Osteoblast (primary cell): ENCODE results near the gene RADX. TPM values are rescaled to one million over a fixed set of nuclear protein-coding genes. Genes with fewer than 3 reads are reported as not detected.

Experiments
- DNase-seq: peaks from one replicate; pipeline ENCODE4 v3.0.0; 2011; ENCODE audit warnings: low spot score, mixed read lengths; ENCODE audit not compliant: insufficient read length; ENCODE audit errors: missing footprints
- H2AFZ ChIP-seq: 2 replicates; pipeline ENCODE4 v1.6.0; 2011; ENCODE audit warnings: mild to moderate bottlenecking, low read length
- H3K27ac ChIP-seq: 2 replicates; pipeline ENCODE4 v1.5.1; 2011; ENCODE audit warnings: mild to moderate bottlenecking, low read depth, low read length, moderate library complexity
- H3K27me3 ChIP-seq: 2 replicates; pipeline ENCODE4 v1.6.0; 2012; ENCODE audit warnings: mild to moderate bottlenecking, control low read depth, inconsistent platforms, low read length, moderate library complexity; ENCODE audit not compliant: insufficient read depth
- H3K36me3 ChIP-seq: 2 replicates; pipeline ENCODE4 v1.5.1; 2011; ENCODE audit warnings: mild to moderate bottlenecking, low read length, control low read depth, moderate library complexity; ENCODE audit not compliant: insufficient read depth
- H3K4me1 ChIP-seq: 2 replicates; pipeline ENCODE4 v1.5.1; 2011; ENCODE audit warnings: mild to moderate bottlenecking, low read length, control low read depth, moderate library complexity; ENCODE audit not compliant: insufficient read depth
- H3K4me2 ChIP-seq: 2 replicates; pipeline ENCODE4 v1.6.0; 2011; ENCODE audit warnings: mild to moderate bottlenecking, low read length; ENCODE audit not compliant: insufficient read depth
- H3K4me3 ChIP-seq: fragments of 200-600 bp; sonication (generic); 3 replicates; pipeline ENCODE4 v1.5.1; 2012; ENCODE audit warnings: mild to moderate bottlenecking, low read length, inconsistent platforms; ENCODE audit not compliant: insufficient read depth
- H3K79me2 ChIP-seq: 2 replicates; pipeline ENCODE4 v1.6.0; 2012; ENCODE audit warnings: mild to moderate bottlenecking, low read length, control low read depth, inconsistent platforms; ENCODE audit not compliant: insufficient read depth
- H3K9me3 ChIP-seq: 2 replicates; pipeline ENCODE4 v1.5.1; 2011; ENCODE audit warnings: low read depth, low read length, control low read depth
- H4K20me1 ChIP-seq: 2 replicates; pipeline ENCODE4 v1.6.0; 2012; ENCODE audit warnings: mild to moderate bottlenecking, low read length, control low read depth; ENCODE audit not compliant: insufficient read depth
- total RNA-seq: library from RNA; depleted of rRNA; stranded (reverse); fragments of >200 nt; gene quantifications from 2 replicates; pipeline ENCODE4 v1.2.3, GENCODE V29; 2012
- TF ChIP-seq, protein P1 (sequence below): IDR thresholded peaks from 2 replicates; pipeline ENCODE4 v1.5.1; 2011; ENCODE audit warnings: mild to moderate bottlenecking, low read depth, low read length, moderate library complexity; ENCODE audit errors: extremely low read depth

RADX gene
- total RNA-seq, 1 donor, result 1.4 TPM

DNA sequence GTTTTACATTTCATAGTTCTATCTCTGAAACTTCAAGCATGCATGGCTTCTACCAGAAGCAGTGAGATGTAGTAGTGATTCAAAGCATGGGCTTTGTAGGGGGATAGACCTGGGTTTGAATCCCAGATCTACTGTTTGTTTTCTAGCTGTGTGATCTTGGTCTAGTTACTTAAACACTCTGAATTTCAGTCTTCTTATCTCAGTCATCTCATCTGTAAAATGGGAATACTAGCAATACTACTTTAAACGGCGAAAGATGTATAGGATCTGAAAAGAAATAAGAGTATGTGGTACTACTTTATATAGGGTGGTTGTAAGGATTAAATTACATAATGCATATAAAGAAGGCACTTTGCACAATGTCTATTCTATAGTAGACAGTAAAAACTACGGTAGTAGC is 94.7 kb downstream of the RADX start:
- no peak overlapping the region for H3K4me3 ChIP-seq
- DNase-seq, result no peak
- H3K27me3 ChIP-seq, result peaks cover 3% of the 10 kb centered on the region
- peaks cover 19% of the 10 kb centered on the region for H3K4me1 ChIP-seq
- H3K9me3 ChIP-seq, result no peaks in the 10 kb centered on the region
- no peaks in the 10 kb centered on the region for H4K20me1 ChIP-seq
- no peaks in the 10 kb centered on the region for H3K79me2 ChIP-seq
- TF ChIP-seq, protein P1, sequence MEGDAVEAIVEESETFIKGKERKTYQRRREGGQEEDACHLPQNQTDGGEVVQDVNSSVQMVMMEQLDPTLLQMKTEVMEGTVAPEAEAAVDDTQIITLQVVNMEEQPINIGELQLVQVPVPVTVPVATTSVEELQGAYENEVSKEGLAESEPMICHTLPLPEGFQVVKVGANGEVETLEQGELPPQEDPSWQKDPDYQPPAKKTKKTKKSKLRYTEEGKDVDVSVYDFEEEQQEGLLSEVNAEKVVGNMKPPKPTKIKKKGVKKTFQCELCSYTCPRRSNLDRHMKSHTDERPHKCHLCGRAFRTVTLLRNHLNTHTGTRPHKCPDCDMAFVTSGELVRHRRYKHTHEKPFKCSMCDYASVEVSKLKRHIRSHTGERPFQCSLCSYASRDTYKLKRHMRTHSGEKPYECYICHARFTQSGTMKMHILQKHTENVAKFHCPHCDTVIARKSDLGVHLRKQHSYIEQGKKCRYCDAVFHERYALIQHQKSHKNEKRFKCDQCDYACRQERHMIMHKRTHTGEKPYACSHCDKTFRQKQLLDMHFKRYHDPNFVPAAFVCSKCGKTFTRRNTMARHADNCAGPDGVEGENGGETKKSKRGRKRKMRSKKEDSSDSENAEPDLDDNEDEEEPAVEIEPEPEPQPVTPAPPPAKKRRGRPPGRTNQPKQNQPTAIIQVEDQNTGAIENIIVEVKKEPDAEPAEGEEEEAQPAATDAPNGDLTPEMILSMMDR, result no peak
- no peak overlapping the region for H2AFZ ChIP-seq
- no peak overlapping the region for H3K4me2 ChIP-seq
- no peak overlapping the region for H3K27ac ChIP-seq
- H3K36me3 ChIP-seq, result no peaks in the 10 kb centered on the region

DNA sequence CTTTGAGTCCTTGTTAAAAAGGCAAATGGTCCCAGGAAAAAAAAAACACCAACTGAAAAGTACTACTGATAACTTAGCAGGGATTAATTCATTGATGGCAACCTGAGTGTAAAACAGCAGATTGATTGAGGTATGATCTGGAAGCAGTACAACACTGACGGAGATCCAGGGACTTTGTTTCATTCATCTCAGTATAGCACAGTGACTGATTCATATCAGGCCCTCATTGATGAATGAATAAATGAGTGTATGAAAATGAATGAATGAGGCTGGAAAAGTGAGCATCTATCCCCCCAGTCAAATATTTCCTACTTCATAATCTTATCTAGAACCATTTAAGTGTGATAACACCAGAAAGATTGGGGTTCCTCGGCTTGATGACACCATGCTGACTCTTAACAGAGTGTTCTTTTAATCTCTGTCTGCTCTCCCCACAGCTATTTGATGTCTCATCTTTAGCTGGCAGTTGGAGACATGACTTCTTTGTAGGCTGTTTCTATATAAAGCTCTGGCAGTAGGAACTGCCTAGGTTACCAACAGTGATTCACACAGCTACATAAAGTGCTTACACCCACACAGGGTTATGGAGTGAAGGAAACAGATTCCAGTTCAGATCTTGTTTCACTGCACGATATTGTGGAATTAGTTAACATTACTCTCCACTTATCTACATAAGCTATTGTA is 96.1 kb downstream of the RADX start:
- peak overlapping the region; percentile 20 for H3K4me2 ChIP-seq
- no peak overlapping the region for H3K4me3 ChIP-seq
- H3K9me3 ChIP-seq, result no peaks in the 10 kb centered on the region
- peaks cover 19% of the 10 kb centered on the region for H3K4me1 ChIP-seq
- peaks cover 6% of the 10 kb centered on the region for H3K27me3 ChIP-seq
- peak overlapping the region; percentile 75 for H3K27ac ChIP-seq
- DNase-seq, result peak; percentile 84
- H3K36me3 ChIP-seq, result no peaks in the 10 kb centered on the region
- no peak overlapping the region for H2AFZ ChIP-seq
- TF ChIP-seq, protein P1, result no peak
- no peaks in the 10 kb centered on the region for H3K79me2 ChIP-seq
- no peaks in the 10 kb centered on the region for H4K20me1 ChIP-seq

DNA sequence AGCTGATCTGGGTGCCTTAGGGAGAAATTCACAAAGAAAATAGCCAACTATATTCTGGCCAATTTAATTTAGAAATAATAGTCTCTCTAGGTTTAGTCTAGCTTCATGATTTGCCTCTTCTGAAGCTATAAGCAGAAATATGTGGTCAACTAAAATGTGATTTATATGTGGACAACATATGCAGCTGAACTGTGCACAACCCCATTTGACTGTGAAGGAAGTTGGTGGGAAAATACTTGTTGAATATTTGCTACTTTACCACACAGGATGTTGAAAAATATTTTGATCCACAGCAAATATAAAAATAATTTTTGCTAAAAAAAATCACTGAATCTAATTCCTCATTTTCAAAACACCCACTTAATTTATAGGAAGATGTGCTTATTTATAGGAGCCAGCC is 99.0 kb downstream of the RADX start:
- Histone ChIP-seq H3K9me3 (no peaks in the 10 kb centered on the region), H2AFZ (peak overlapping the region; percentile 14), H3K27me3 (peaks cover 3% of the 10 kb centered on the region), H3K27ac (peak overlapping the region; percentile 28), H3K4me3 (no peak overlapping the region), H3K79me2 (no peaks in the 10 kb centered on the region), H3K36me3 (no peaks in the 10 kb centered on the region), H4K20me1 (no peaks in the 10 kb centered on the region), H3K4me2 (no peak overlapping the region), H3K4me1 (peaks cover 19% of the 10 kb centered on the region)
- TF ChIP-seq, protein P1, result no peak
- DNase-seq, result no peak

DNA sequence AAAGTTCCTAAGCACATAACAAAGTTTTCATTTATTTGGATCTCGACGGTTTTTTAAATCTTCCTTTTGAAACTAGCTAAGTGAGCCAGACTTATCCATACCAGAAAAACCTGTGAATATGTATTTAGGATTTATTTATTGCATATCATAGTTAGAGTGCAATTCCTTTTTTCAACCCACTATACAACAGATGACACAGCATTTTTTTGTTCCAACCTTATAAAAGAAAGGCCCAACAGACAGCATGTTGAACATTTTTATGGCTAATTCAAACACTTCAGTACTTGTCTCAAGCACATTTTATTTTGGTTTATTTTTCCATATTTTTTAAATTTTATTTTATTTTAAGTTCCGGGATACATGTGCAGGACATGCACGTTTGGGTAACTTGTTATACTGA is 99.6 kb downstream of the RADX start:
- H3K4me2 ChIP-seq, result no peak overlapping the region
- H3K36me3 ChIP-seq, result no peaks in the 10 kb centered on the region
- H3K4me3 ChIP-seq, result no peak overlapping the region
- H3K27me3 ChIP-seq, result peaks cover 3% of the 10 kb centered on the region
- H3K79me2 ChIP-seq, result no peaks in the 10 kb centered on the region
- TF ChIP-seq, protein P1, result no peak
- DNase-seq, result no peak
- no peaks in the 10 kb centered on the region for H3K9me3 ChIP-seq
- H3K4me1 ChIP-seq, result peaks cover 19% of the 10 kb centered on the region
- H2AFZ ChIP-seq, result no peak overlapping the region
- H4K20me1 ChIP-seq, result no peaks in the 10 kb centered on the region
- peak overlapping the region; percentile 28 for H3K27ac ChIP-seq
